OCI-LY7 (cell line): ENCODE results near the gene PDZK1IP1. TPM values are rescaled to one million over a fixed set of nuclear protein-coding genes. Genes with fewer than 3 reads are reported as not detected.

Experiments used
- BruUV-seq: library from RNA; stranded (reverse); fragments of 400-500 nt; replicated peaks from 2 replicates; lab custom pipeline; 2021; lab: Mats Ljungman, UMichigan
- CTCF ChIA-PET: fragments of 300-600 bp; sonication (Branson Sonifier 250); formaldehyde crosslinking; loops from one replicate; lab custom pipeline; 2022; ENCODE audit warnings: antibody characterized with exemption; ENCODE audit not compliant: unreplicated experiment; lab: Charles Lee
- POLR2A ChIA-PET: fragments of 300-600 bp; sonication (Branson Sonifier 250); formaldehyde crosslinking; loops from one replicate; lab custom pipeline; 2022; ENCODE audit warnings: antibody characterized with exemption; lab: Charles Lee
- DNase-seq: peaks from one replicate; pipeline ENCODE4 v3.0.0-alpha.2; 2015; ENCODE audit warnings: low spot score
- H2AFZ ChIP-seq: fragments of 200-600 bp; sonication (generic), shearing (Covaris generic); 2 replicates; pipeline ENCODE4 v1.6.1; 2014; ENCODE audit warnings: mild to moderate bottlenecking, antibody characterized with exemption, low read length, moderate library complexity
- H3K27ac ChIP-seq: fragments of 200-600 bp; sonication (generic); 2 replicates; pipeline ENCODE4 v1.5.1; 2014; ENCODE audit warnings: mixed run types, low read depth, mild to moderate bottlenecking, moderate library complexity, low read length, inconsistent platforms; ENCODE audit not compliant: poor library complexity, severe bottlenecking
- H3K36me3 ChIP-seq: fragments of 200-600 bp; sonication (generic); 2 replicates; pipeline ENCODE4 v1.6.1; 2014; ENCODE audit warnings: mild to moderate bottlenecking, antibody characterized with exemption, low read length, moderate library complexity, mixed read lengths; ENCODE audit not compliant: insufficient read depth
- H3K4me1 ChIP-seq: fragments of 200-600 bp; sonication (generic); 2 replicates; pipeline ENCODE4 v1.5.1; 2014; ENCODE audit warnings: mild to moderate bottlenecking, low read length; ENCODE audit not compliant: insufficient read depth, poor library complexity, severe bottlenecking
- H3K4me2 ChIP-seq: fragments of 200-600 bp; sonication (generic); 2 replicates; pipeline ENCODE4 v1.6.1; 2014; ENCODE audit warnings: mild to moderate bottlenecking, low read length
- H3K4me3 ChIP-seq: fragments of 200-600 bp; sonication (generic); 2 replicates; pipeline ENCODE4 v1.5.1; 2014; ENCODE audit warnings: mild to moderate bottlenecking, low read depth, low read length; ENCODE audit not compliant: poor library complexity, severe bottlenecking
- H3K79me2 ChIP-seq: fragments of 200-600 bp; sonication (generic); 2 replicates; pipeline ENCODE4 v1.6.1; 2016; ENCODE audit warnings: low read depth, mild to moderate bottlenecking, low read length, moderate library complexity, mixed read lengths; ENCODE audit not compliant: insufficient read depth
- H3K9me2 ChIP-seq: fragments of 200-600 bp; sonication (generic); 2 replicates; pipeline ENCODE4 v1.6.1; 2016; ENCODE audit warnings: mild to moderate bottlenecking, low read length, mixed read lengths; ENCODE audit not compliant: insufficient read depth
- H3K9me3 ChIP-seq: fragments of 200-600 bp; sonication (generic); 2 replicates; pipeline ENCODE4 v1.6.1; 2014; ENCODE audit warnings: mild to moderate bottlenecking, mixed run types, low read length, mixed read lengths
- H4K20me1 ChIP-seq: fragments of 200-600 bp; sonication (generic); 2 replicates; pipeline ENCODE4 v1.6.1; 2014; ENCODE audit warnings: mild to moderate bottlenecking, antibody characterized with exemption, low read length, moderate library complexity, mixed read lengths; ENCODE audit not compliant: insufficient read depth
- CTCF ChIP-seq: fragments of 200-600 bp; sonication (generic); conservative IDR thresholded peaks from 2 replicates; pipeline ENCODE4 v1.5.1; 2014; ENCODE audit warnings: mild to moderate bottlenecking, antibody characterized with exemption, low read length, moderate library complexity, mixed read lengths
- EZH2phosphoT487 ChIP-seq: fragments of 200-600 bp; sonication (generic); IDR thresholded peaks from 2 replicates; pipeline ENCODE4 v1.6.1; 2018; ENCODE audit warnings: low read depth, borderline replicate concordance, mild to moderate bottlenecking, mixed run types, antibody characterized with exemption, low read length, moderate library complexity, mixed read lengths
- intact Hi-C: fragments of 100-400 bp; cut with micrococcal nuclease; formaldehyde crosslinking; loops from one replicate; pipeline ENCODE4 v1.10.0; 2022; ENCODE audit not compliant: unreplicated experiment
- total RNA-seq, 2 experiments: library from RNA; depleted of rRNA in 1 of 2; stranded (reverse); fragments of >200 nt in 1 of 2; shearing (Covaris generic) in 1 of 2; gene quantifications; 2 replicates each; pipeline ENCODE4 v1.2.3, GENCODE V29; 2014 to 2022

Gene PDZK1IP1
- total RNA-seq, 2 experiments from 2014 or later, result not detected

GRCh38 chr1:47216278-47217059 lies 26.6 kb upstream of the PDZK1IP1 start:
- Histone ChIP-seq H2AFZ (no peak overlapping the region), H3K9me2 (no peaks in the 10 kb centered on the region), H3K9me3 (no peaks in the 10 kb centered on the region), H3K4me1 (no peaks in the 10 kb centered on the region), H4K20me1 (no peaks in the 10 kb centered on the region), H3K27ac (no peak overlapping the region), H3K36me3 (no peaks in the 10 kb centered on the region), H3K4me3 (no peak overlapping the region), H3K4me2 (no peak overlapping the region), H3K79me2 (no peaks in the 10 kb centered on the region)
- intact Hi-C loops, result no loop called here
- ChIA-PET POLR2A (no interaction called here), CTCF (no interaction called here)
- no peak for TF ChIP-seq CTCF
- TF ChIP-seq EZH2phosphoT487, result no peak
- DNase-seq, result no peak
- BruUV-seq, result no TSS peak

GRCh38 chr1:47215713-47216112 lies 25.9 kb upstream of the PDZK1IP1 start:
- Histone ChIP-seq H3K4me2 (no peak overlapping the region), H3K27ac (no peak overlapping the region), H3K4me3 (no peak overlapping the region), H3K9me2 (no peaks in the 10 kb centered on the region), H3K36me3 (no peaks in the 10 kb centered on the region), H3K4me1 (no peaks in the 10 kb centered on the region), H3K79me2 (no peaks in the 10 kb centered on the region), H4K20me1 (no peaks in the 10 kb centered on the region), H2AFZ (no peak overlapping the region), H3K9me3 (no peaks in the 10 kb centered on the region)
- no peak for TF ChIP-seq EZH2phosphoT487
- TF ChIP-seq CTCF, result no peak
- ChIA-PET CTCF (no interaction called here), POLR2A (no interaction called here)
- BruUV-seq, result no TSS peak
- intact Hi-C loops, result no loop called here
- no peak for DNase-seq

GRCh38 chr1:47214549-47214948 lies 24.7 kb upstream of the PDZK1IP1 start:
- intact Hi-C loops, result no loop called here
- H3K9me2 ChIP-seq, result no peaks in the 10 kb centered on the region
- CTCF ChIA-PET, result no interaction called here
- no peak overlapping the region for H3K4me3 ChIP-seq
- POLR2A ChIA-PET, result no interaction called here
- no peaks in the 10 kb centered on the region for H3K4me1 ChIP-seq
- H3K36me3 ChIP-seq, result no peaks in the 10 kb centered on the region
- no peaks in the 10 kb centered on the region for H4K20me1 ChIP-seq
- no peaks in the 10 kb centered on the region for H3K9me3 ChIP-seq
- H3K79me2 ChIP-seq, result no peaks in the 10 kb centered on the region
- no peak overlapping the region for H2AFZ ChIP-seq
- no peak overlapping the region for H3K4me2 ChIP-seq
- TF ChIP-seq CTCF (no peak), EZH2phosphoT487 (no peak)
- H3K27ac ChIP-seq, result no peak overlapping the region
- no peak for DNase-seq
- BruUV-seq, result no TSS peak
